Neural cell (in vitro differentiated cells): ENCODE results near the gene PRKAB2. TPM values are rescaled to one million over a fixed set of nuclear protein-coding genes. Genes with fewer than 3 reads are reported as not detected.

Source experiments
- H2AFZ ChIP-seq: fragments of 200-600, 300-800 bp; sonication (generic), shearing (Covaris generic); 2 replicates; pipeline ENCODE4 v1.6.0; 2014; ENCODE audit warnings: low read depth, mild to moderate bottlenecking, antibody characterized with exemption, low read length, moderate library complexity
- H3F3A ChIP-seq: fragments of 200-600 bp; shearing (Covaris generic); 2 replicates; pipeline ENCODE4 v1.6.1; 2016; ENCODE audit warnings: mild to moderate bottlenecking, moderate library complexity, mixed read lengths, antibody characterized with exemption, low read length; ENCODE audit not compliant: insufficient read depth, poor library complexity, severe bottlenecking
- H3K27ac ChIP-seq: fragments of 200-600, 300-800 bp; sonication (generic), shearing (Covaris generic); 2 replicates; pipeline ENCODE4 v1.5.1; 2014; ENCODE audit warnings: mild to moderate bottlenecking, low read length, moderate library complexity
- H3K27me3 ChIP-seq: fragments of 300-800, 200-600 bp; sonication (generic), shearing (Covaris generic); 2 replicates; pipeline ENCODE4 v1.6.0; 2014; ENCODE audit warnings: mild to moderate bottlenecking, low read depth, low read length, moderate library complexity; ENCODE audit not compliant: insufficient read depth
- H3K36me3 ChIP-seq: fragments of 300-800, 200-600 bp; sonication (generic), shearing (Covaris generic); 2 replicates; pipeline ENCODE4 v1.5.1; 2014; ENCODE audit warnings: mild to moderate bottlenecking, antibody characterized with exemption, low read length, moderate library complexity; ENCODE audit not compliant: insufficient read depth
- H3K4me2 ChIP-seq: fragments of 300-800, 200-600 bp; sonication (generic), shearing (Covaris generic); 2 replicates; pipeline ENCODE4 v1.6.0; 2014; ENCODE audit warnings: mild to moderate bottlenecking, low read length
- H3K4me3 ChIP-seq: fragments of 300-800, 200-600 bp; sonication (generic), shearing (Covaris generic); 2 replicates; pipeline ENCODE4 v1.5.1; 2014; ENCODE audit warnings: mild to moderate bottlenecking, low read length, moderate library complexity
- H3K79me2 ChIP-seq: fragments of 200-600 bp; shearing (Covaris generic); replicated peaks from 2 replicates; pipeline ENCODE4 v1.6.0; 2014; ENCODE audit warnings: mild to moderate bottlenecking, low read length, moderate library complexity; ENCODE audit not compliant: insufficient read depth
- H3K9ac ChIP-seq: fragments of 300-800, 200-600 bp; sonication (generic), shearing (Covaris generic); 2 replicates; pipeline ENCODE4 v1.6.1; 2016; ENCODE audit warnings: mild to moderate bottlenecking, low read length, mixed read lengths
- H3K9me2 ChIP-seq: fragments of 200-600 bp; shearing (Covaris generic); 2 replicates; pipeline ENCODE4 v1.6.1; 2016; ENCODE audit warnings: mild to moderate bottlenecking, low read length, mixed read lengths; ENCODE audit not compliant: insufficient read depth
- H3K9me3 ChIP-seq: fragments of 200-600, 300-800 bp; sonication (generic), shearing (Covaris generic); 2 replicates; pipeline ENCODE4 v1.6.1; 2016; ENCODE audit warnings: mild to moderate bottlenecking, mixed run types, low read length, moderate library complexity, mixed read lengths
- H4K20me1 ChIP-seq: fragments of 200-600 bp; shearing (Covaris generic); 2 replicates; pipeline ENCODE4 v1.6.1; 2016; ENCODE audit warnings: mild to moderate bottlenecking, mixed run types; ENCODE audit not compliant: insufficient read depth
- EP300 ChIP-seq: fragments of 450-650 bp; conservative IDR thresholded peaks from 2 replicates; pipeline ENCODE4 v1.6.1; 2014; ENCODE audit warnings: antibody characterized with exemption, mild to moderate bottlenecking, moderate library complexity; ENCODE audit not compliant: poor library complexity, severe bottlenecking
- EZH2 ChIP-seq: fragments of 200-600, 300-800 bp; shearing (Covaris generic), sonication (generic); IDR thresholded peaks from 2 replicates; pipeline ENCODE4 v1.6.1; 2014; ENCODE audit warnings: antibody characterized with exemption, low read length, borderline replicate concordance, mild to moderate bottlenecking; ENCODE audit not compliant: insufficient read depth, poor library complexity, severe bottlenecking
- MXI1 ChIP-seq: fragments of 450-650 bp; conservative IDR thresholded peaks from 2 replicates; pipeline ENCODE4 v1.6.1; 2014; ENCODE audit warnings: antibody characterized with exemption, mild to moderate bottlenecking; ENCODE audit not compliant: poor library complexity, severe bottlenecking
- POLR2AphosphoS5 ChIP-seq: IDR thresholded peaks from 2 replicates; pipeline ENCODE4 v1.6.1; 2012
- RAD21 ChIP-seq: fragments of 450-650 bp; conservative IDR thresholded peaks from 2 replicates; pipeline ENCODE4 v1.6.1; 2014; ENCODE audit warnings: antibody characterized with exemption, mild to moderate bottlenecking, moderate library complexity
- SMC3 ChIP-seq: fragments of 450-650 bp; conservative IDR thresholded peaks from 2 replicates; pipeline ENCODE4 v1.6.1; 2014; ENCODE audit warnings: antibody characterized with exemption, mild to moderate bottlenecking, moderate library complexity; ENCODE audit not compliant: poor library complexity
- TAF1 ChIP-seq: IDR thresholded peaks from 2 replicates; pipeline ENCODE4 v1.6.1; 2012; ENCODE audit warnings: low read depth
- polyA plus RNA-seq: library from polyadenylated mRNA; depleted of rRNA; stranded (reverse); fragments of >200 nt; gene quantifications from 2 replicates; pipeline ENCODE4 v1.2.3, GENCODE V29; 2014
- TF ChIP-seq, protein P1 (sequence below): IDR thresholded peaks from 2 replicates; pipeline ENCODE4 v1.6.1; 2012; ENCODE audit warnings: borderline replicate concordance
- TF ChIP-seq, protein P2 (sequence below): fragments of 450-650 bp; IDR thresholded peaks from 2 replicates; pipeline ENCODE4 v1.5.1; 2014; ENCODE audit warnings: antibody characterized with exemption, mild to moderate bottlenecking, moderate library complexity; ENCODE audit not compliant: poor library complexity, severe bottlenecking

The PRKAB2 gene
- polyA plus RNA-seq, 1 donor from 2014 or later = 39.9 TPM

- H2AFZ ChIP-seq = no peak overlapping the region
- H3K27ac ChIP-seq = no peak overlapping the region
- no peak for TF ChIP-seq POLR2AphosphoS5
- TF ChIP-seq, protein P1, sequence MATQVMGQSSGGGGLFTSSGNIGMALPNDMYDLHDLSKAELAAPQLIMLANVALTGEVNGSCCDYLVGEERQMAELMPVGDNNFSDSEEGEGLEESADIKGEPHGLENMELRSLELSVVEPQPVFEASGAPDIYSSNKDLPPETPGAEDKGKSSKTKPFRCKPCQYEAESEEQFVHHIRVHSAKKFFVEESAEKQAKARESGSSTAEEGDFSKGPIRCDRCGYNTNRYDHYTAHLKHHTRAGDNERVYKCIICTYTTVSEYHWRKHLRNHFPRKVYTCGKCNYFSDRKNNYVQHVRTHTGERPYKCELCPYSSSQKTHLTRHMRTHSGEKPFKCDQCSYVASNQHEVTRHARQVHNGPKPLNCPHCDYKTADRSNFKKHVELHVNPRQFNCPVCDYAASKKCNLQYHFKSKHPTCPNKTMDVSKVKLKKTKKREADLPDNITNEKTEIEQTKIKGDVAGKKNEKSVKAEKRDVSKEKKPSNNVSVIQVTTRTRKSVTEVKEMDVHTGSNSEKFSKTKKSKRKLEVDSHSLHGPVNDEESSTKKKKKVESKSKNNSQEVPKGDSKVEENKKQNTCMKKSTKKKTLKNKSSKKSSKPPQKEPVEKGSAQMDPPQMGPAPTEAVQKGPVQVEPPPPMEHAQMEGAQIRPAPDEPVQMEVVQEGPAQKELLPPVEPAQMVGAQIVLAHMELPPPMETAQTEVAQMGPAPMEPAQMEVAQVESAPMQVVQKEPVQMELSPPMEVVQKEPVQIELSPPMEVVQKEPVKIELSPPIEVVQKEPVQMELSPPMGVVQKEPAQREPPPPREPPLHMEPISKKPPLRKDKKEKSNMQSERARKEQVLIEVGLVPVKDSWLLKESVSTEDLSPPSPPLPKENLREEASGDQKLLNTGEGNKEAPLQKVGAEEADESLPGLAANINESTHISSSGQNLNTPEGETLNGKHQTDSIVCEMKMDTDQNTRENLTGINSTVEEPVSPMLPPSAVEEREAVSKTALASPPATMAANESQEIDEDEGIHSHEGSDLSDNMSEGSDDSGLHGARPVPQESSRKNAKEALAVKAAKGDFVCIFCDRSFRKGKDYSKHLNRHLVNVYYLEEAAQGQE = no peak
- no peak for TF ChIP-seq RAD21
- TF ChIP-seq SMC3 = no peak
- no peak for TF ChIP-seq EZH2
- TF ChIP-seq, protein P2, sequence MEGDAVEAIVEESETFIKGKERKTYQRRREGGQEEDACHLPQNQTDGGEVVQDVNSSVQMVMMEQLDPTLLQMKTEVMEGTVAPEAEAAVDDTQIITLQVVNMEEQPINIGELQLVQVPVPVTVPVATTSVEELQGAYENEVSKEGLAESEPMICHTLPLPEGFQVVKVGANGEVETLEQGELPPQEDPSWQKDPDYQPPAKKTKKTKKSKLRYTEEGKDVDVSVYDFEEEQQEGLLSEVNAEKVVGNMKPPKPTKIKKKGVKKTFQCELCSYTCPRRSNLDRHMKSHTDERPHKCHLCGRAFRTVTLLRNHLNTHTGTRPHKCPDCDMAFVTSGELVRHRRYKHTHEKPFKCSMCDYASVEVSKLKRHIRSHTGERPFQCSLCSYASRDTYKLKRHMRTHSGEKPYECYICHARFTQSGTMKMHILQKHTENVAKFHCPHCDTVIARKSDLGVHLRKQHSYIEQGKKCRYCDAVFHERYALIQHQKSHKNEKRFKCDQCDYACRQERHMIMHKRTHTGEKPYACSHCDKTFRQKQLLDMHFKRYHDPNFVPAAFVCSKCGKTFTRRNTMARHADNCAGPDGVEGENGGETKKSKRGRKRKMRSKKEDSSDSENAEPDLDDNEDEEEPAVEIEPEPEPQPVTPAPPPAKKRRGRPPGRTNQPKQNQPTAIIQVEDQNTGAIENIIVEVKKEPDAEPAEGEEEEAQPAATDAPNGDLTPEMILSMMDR = no peak
- TF ChIP-seq TAF1 = no peak
- no peak for TF ChIP-seq EP300
- TF ChIP-seq MXI1 = no peak
- H4K20me1 ChIP-seq = no peaks in the 10 kb centered on the region
- no peaks in the 10 kb centered on the region for H3K9me2 ChIP-seq
- H3K27me3 ChIP-seq = no peaks in the 10 kb centered on the region
- H3K4me3 ChIP-seq = no peak overlapping the region
- H3K9ac ChIP-seq = no peak overlapping the region
- no peaks in the 10 kb centered on the region for H3F3A ChIP-seq
- H3K79me2 ChIP-seq = no peaks in the 10 kb centered on the region
- H3K9me3 ChIP-seq = no peaks in the 10 kb centered on the region
- no peaks in the 10 kb centered on the region for H3K36me3 ChIP-seq
- H3K4me2 ChIP-seq = no peak overlapping the region
Measured at GRCh38 chr1:147208619-147209018, 36.3 kb upstream of the PRKAB2 start.

GRCh38 chr1:147207192-147207591 is 34.9 kb upstream of the PRKAB2 start:
- Histone ChIP-seq H3K4me2 (no peak overlapping the region), H3K36me3 (no peaks in the 10 kb centered on the region), H3F3A (no peaks in the 10 kb centered on the region), H3K27me3 (no peaks in the 10 kb centered on the region), H3K9me2 (no peaks in the 10 kb centered on the region), H3K9ac (no peak overlapping the region), H3K27ac (no peak overlapping the region), H4K20me1 (no peaks in the 10 kb centered on the region), H3K9me3 (no peaks in the 10 kb centered on the region), H3K79me2 (no peaks in the 10 kb centered on the region), H2AFZ (no peak overlapping the region), H3K4me3 (no peak overlapping the region)
- TF ChIP-seq RAD21 (no peak), EZH2 (no peak), MXI1 (no peak), TAF1 (no peak)
- TF ChIP-seq, protein P1 = no peak
